Measurements from ENCODE around the gene ROR2. TPM values are rescaled to one million over a fixed set of nuclear protein-coding genes. Genes with fewer than 3 reads are reported as not detected.

ROR2 gene
- total RNA-seq, 4 donors from 2014 or later, result 35.6 to 67.6 (median 50.6) TPM

DNA sequence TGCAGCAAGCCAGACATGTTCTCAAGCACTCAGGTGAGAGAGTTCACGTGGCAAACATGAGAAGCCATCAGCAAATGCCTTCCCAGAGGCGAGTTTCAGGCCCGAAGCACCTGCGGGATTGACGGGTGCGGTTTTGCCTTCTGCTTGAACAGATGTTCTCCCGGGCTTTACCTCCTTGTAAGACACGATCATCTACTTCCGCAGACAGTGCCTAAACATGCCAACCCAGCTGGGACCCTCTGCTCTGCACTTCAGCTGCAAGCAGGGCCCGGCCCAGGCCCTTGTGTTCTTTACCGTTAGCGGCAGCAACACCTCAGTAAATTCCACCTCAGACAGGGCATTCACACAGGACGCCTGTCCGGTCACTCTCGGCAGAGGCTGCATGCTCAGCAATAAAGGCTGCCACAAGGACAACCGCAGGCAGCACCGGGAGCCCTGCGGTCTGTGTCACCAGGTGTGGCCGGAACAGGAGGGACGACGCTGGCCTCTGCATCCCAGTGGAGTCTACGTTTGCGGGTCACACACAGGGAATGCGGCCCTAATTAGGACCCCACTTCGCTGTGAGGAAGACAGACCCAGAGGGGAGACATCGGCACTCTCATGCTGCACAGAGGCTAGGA is 139.6 kb downstream of the ROR2 start:
- H3K36me3 ChIP-seq, result no peaks in the 10 kb centered on the region
- intact Hi-C loops (cut with DNase I; ENCODE audit: low total_unique reads), result no loop called here
- no peak for TF ChIP-seq CTCF (IDR thresholded peaks at IDR 0.05)
- no peak for TF ChIP-seq POLR2A (IDR thresholded peaks at IDR 0.05)
- no peak for DNase-seq
- H3K27me3 ChIP-seq, result no peaks in the 10 kb centered on the region
- H3K27ac ChIP-seq, result no peak overlapping the region
- H3K4me3 ChIP-seq, result no peak overlapping the region
- H3K9me3 ChIP-seq, result no peaks in the 10 kb centered on the region
- H3K4me1 ChIP-seq, result no peaks in the 10 kb centered on the region

DNA sequence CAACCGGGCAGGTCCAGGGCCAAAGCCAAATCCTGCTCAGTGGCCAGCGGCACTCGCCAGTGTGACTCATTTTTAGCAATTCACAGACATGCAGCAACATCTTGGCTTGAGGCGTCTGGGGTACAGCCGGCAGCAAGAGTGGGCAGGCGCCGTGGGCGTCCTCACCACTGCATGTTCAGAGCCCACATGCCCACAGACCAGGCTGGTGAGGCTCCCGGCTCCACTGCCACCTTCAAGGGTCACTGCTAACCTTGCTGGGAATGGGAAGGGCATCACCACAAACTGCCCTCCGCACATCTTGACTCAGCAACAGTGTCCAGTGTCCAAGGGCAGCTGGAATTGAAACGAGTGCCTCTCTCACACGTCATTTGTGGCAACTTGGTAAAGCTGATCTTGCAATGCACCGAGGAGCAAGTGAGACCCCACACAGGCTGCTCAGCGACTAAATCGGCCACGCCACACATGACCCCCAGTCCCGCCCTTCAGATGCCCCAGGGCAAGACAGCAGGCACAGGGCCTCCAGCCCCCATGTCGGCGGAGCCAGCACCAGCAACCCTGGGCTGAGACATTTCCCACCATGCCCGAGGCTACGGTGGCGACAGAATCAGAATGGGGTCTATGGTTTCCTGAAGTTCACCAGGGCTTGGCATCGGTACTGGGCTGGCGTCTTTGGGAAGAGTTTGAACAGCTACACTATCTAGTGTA is 140.3 kb downstream of the ROR2 start:
- no peaks in the 10 kb centered on the region for H3K27me3 ChIP-seq
- H3K4me1 ChIP-seq, result no peaks in the 10 kb centered on the region
- no peaks in the 10 kb centered on the region for H3K9me3 ChIP-seq
- intact Hi-C loops (cut with DNase I; ENCODE audit: low total_unique reads), result no loop called here
- DNase-seq, result no peak
- no peak overlapping the region for H3K4me3 ChIP-seq
- TF ChIP-seq CTCF (IDR thresholded peaks at IDR 0.05), result no peak
- TF ChIP-seq POLR2A (IDR thresholded peaks at IDR 0.05), result no peak
- no peaks in the 10 kb centered on the region for H3K36me3 ChIP-seq
- H3K27ac ChIP-seq, result no peak overlapping the region

- peaks cover 0 to 12% of the 10 kb centered on the region in 2 donors for H3K4me1 ChIP-seq
- DNase-seq, result no peak
- H3K4me3 ChIP-seq, result no peak overlapping the region
- H3K36me3 ChIP-seq, result no peaks in the 10 kb centered on the region
- TF ChIP-seq CTCF (IDR thresholded peaks at IDR 0.05), result no peak
- no peak for TF ChIP-seq POLR2A (IDR thresholded peaks at IDR 0.05)
- H3K27me3 ChIP-seq, result no peaks in the 10 kb centered on the region
- no peak overlapping the region for H3K27ac ChIP-seq
- intact Hi-C loops (cut with DNase I; ENCODE audit: low total_unique reads), result no loop called here
- H3K9me3 ChIP-seq, result no peaks in the 10 kb centered on the region
Measured at GRCh38 chr9:91807643-91808246, 142.3 kb downstream of the ROR2 start.

DNA sequence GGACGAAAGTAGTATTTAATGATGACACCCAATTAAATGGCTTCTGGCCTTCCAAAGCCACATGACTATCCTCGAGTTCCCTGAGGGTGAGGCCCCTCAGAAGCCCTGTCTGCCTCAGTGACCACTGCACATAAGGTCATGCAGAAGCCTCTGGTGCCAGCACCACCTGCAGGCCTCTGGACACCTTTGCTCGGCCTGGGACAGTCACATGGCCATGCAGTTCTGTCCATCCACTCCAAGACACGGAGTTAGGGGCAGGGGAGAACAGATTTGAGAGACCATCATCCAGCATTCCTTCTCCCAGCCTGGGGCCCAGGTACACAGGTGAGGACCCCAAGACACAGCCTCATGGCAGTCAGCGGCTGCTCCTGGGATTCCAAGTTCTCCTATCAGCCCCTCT is 145.0 kb downstream of the ROR2 start:
- no peaks in the 10 kb centered on the region for H3K27me3 ChIP-seq
- no peaks in the 10 kb centered on the region for H3K36me3 ChIP-seq
- DNase-seq, result no peak
- intact Hi-C loops (cut with DNase I; ENCODE audit: low total_unique reads), result no loop called here
- H3K27ac ChIP-seq, result no peak overlapping the region
- H3K4me1 ChIP-seq, result peaks cover 0 to 17% of the 10 kb centered on the region in 2 donors
- TF ChIP-seq POLR2A (IDR thresholded peaks at IDR 0.05) (no peak), CTCF (IDR thresholded peaks at IDR 0.05) (no peak)
- H3K9me3 ChIP-seq, result no peaks in the 10 kb centered on the region
- no peak overlapping the region for H3K4me3 ChIP-seq

All from uterus (tissue), 4 donors.